K562 (cell line): ENCODE data around the gene SPRR3. TPM values are rescaled to one million over a fixed set of nuclear protein-coding genes. Genes with fewer than 3 reads are reported as not detected.

ENCODE experiments used
- ATAC-seq: fragments of 200-7000 bp; cut with Tn5 transposase; 3 replicates; pipeline ENCODE4 v1.9.1; 2020; ENCODE audit warnings: moderate library complexity
- BruUV-seq: library from RNA; stranded (reverse); fragments of 400-500 nt; replicated peaks from 2 replicates; lab custom pipeline; 2021; lab: Mats Ljungman, UMichigan
- CTCF ChIA-PET: fragments of 300-600 bp; formaldehyde crosslinking; extraction: SDS; loops from one replicate; lab custom pipeline; 2021; ENCODE audit warnings: low intra/inter-chr PET ratio; lab: Yijun Ruan, JAX
- POLR2A ChIA-PET: fragments of 300-600, 350-650 bp; sonication (Branson Sonifier 250); formaldehyde crosslinking; extraction: SDS; loops from one replicate; lab custom pipeline; 2021; ENCODE audit warnings: antibody characterized with exemption, inconsistent platforms; lab: Yijun Ruan, JAX
- DNase-seq, 4 experiments: peaks; one replicate each; pipeline versions ENCODE4 v3.0.0 to v3.0.0-alpha.2; 2011 to 2018; ENCODE audit warnings: low spot score in 3 of 4, mixed read lengths in 3 of 4; ENCODE audit errors: extremely low read depth in 1 of 4
- FAIRE-seq: peaks from 2 replicates; lab custom pipeline; 2011; peaks lifted over from hg19 to GRCh38; lab: Jason Lieb, UNC
- H2AFZ ChIP-seq: 2 replicates; pipeline ENCODE4 v1.6.0; 2011; ENCODE audit warnings: low read depth, low read length, control low read depth, inconsistent platforms
- H3K27ac ChIP-seq: fragments of 200-600 bp; 3 replicates; pipeline ENCODE4 v1.8.0; 2011; ENCODE audit warnings: low read depth, mild to moderate bottlenecking, control low read depth, inconsistent platforms, low read length, moderate library complexity, mixed read lengths; ENCODE audit errors: extremely low read depth
- H3K27me3 ChIP-seq, 2 experiments: fragments of 300-600 bp in 1 of 2; 2 replicates in 1 of 2; 3 replicates in 1 of 2; pipeline versions ENCODE4 v1.6.0 to v1.8.0; 2011; ENCODE audit warnings: inconsistent platforms in 2 of 2, low read length in 2 of 2, mild to moderate bottlenecking in 1 of 2, mixed read lengths in 1 of 2, moderate library complexity in 1 of 2; ENCODE audit not compliant: control insufficient read depth in 2 of 2, insufficient read depth in 2 of 2
- H3K36me3 ChIP-seq: fragments of 300-600 bp; 3 replicates; pipeline ENCODE4 v1.8.0; 2011; ENCODE audit warnings: mild to moderate bottlenecking, low read length, inconsistent platforms; ENCODE audit not compliant: control insufficient read depth, insufficient read depth
- H3K4me1 ChIP-seq, 2 experiments: fragments of 200-600 bp in 1 of 2; replicated peaks in 1 of 2; 2 replicates in 1 of 2; 3 replicates in 1 of 2; pipeline versions ENCODE4 v1.5.1 to v1.8.0; 2011; ENCODE audit warnings: inconsistent platforms in 2 of 2, low read length in 2 of 2, mild to moderate bottlenecking in 1 of 2, mixed read lengths in 1 of 2, moderate library complexity in 1 of 2; ENCODE audit not compliant: control insufficient read depth in 2 of 2, insufficient read depth in 2 of 2
- H3K4me2 ChIP-seq: 2 replicates; pipeline ENCODE4 v1.6.1; 2011; ENCODE audit warnings: low read length, control low read depth, inconsistent platforms, mixed read lengths; ENCODE audit not compliant: insufficient read depth
- H3K4me3 ChIP-seq: fragments of 200-600 bp; sonication (generic), shearing (Covaris generic); 2 replicates; pipeline ENCODE4 v1.5.1; 2016; ENCODE audit warnings: control low read depth, inconsistent platforms
- H3K79me2 ChIP-seq: fragments of 200-600 bp; 3 replicates; pipeline ENCODE4 v1.8.0; 2011; ENCODE audit warnings: low read length, inconsistent platforms; ENCODE audit not compliant: control insufficient read depth, insufficient read depth
- H3K9ac ChIP-seq, 2 experiments: 2 replicates each; pipeline versions ENCODE4 v1.6.0 to v1.6.1; 2011; ENCODE audit warnings: low read depth in 2 of 2, low read length in 2 of 2, control low read depth in 1 of 2, inconsistent platforms in 1 of 2, mild to moderate bottlenecking in 1 of 2, mixed read lengths in 1 of 2; ENCODE audit not compliant: insufficient read depth in 1 of 2
- H3K9me1 ChIP-seq: one replicate; pipeline ENCODE4 v1.6.0; 2011; ENCODE audit warnings: inconsistent platforms, mild to moderate bottlenecking, low read length, moderate library complexity; ENCODE audit not compliant: control insufficient read depth, insufficient read depth
- H3K9me3 ChIP-seq: replicated peaks from 2 replicates; pipeline ENCODE4 v1.5.1; 2011; ENCODE audit warnings: low read depth, low read length, inconsistent platforms; ENCODE audit not compliant: control insufficient read depth, insufficient read depth
- H4K20me1 ChIP-seq: replicated peaks from 2 replicates; pipeline ENCODE4 v1.6.1; 2011; ENCODE audit warnings: low read length, inconsistent platforms, mixed read lengths; ENCODE audit not compliant: control insufficient read depth, insufficient read depth
- CHCHD3 ChIP-seq: fragments of 250-450 bp; sonication (Bioruptor Pico); IDR thresholded peaks from 2 replicates; pipeline ENCODE4 v2.1.2; 2022; ENCODE audit warnings: mild to moderate bottlenecking
- FOXA3 ChIP-seq, 2 experiments: fragments of 450-650 bp in 1 of 2; sonication (generic) in 1 of 2; formaldehyde crosslinking; IDR thresholded peaks in 1 of 2; conservative IDR thresholded peaks in 1 of 2; 2 replicates each; pipeline versions ENCODE4 v1.4.0 to v1.8.0; 2020 to 2022; ENCODE audit warnings: mild to moderate bottlenecking in 2 of 2, missing genetic modification reagents in 1 of 2
- POLR2AphosphoS5 ChIP-seq: IDR thresholded peaks from 2 replicates; pipeline ENCODE4 v1.6.1; 2011; ENCODE audit warnings: mild to moderate bottlenecking, low read depth, low read length, moderate library complexity; ENCODE audit not compliant: control insufficient read depth, insufficient read depth
- PRPF4 ChIP-seq: fragments of 200-400 bp; formaldehyde crosslinking; IDR thresholded peaks from one replicate; pipeline ENCODE4 v1.6.1; 2017; ENCODE audit warnings: low read length, low read depth, mild to moderate bottlenecking; ENCODE audit not compliant: insufficient read depth, poor library complexity, severe bottlenecking
- STAT5B ChIP-seq: fragments of 250-450 bp; sonication (Bioruptor Pico); IDR thresholded peaks from 2 replicates; pipeline ENCODE4 v1.8.0; 2021; ENCODE audit warnings: mild to moderate bottlenecking, inconsistent platforms
- TFAM ChIP-seq: fragments of 250-450 bp; sonication (Bioruptor Pico); conservative IDR thresholded peaks from 2 replicates; pipeline ENCODE4 v1.5.0; 2021; ENCODE audit warnings: mild to moderate bottlenecking, moderate library complexity
- TRIM28 ChIP-seq: fragments of 450-650 bp; IDR thresholded peaks from 2 replicates; pipeline ENCODE4 v1.6.1; 2017
- ZNF124 ChIP-seq: sonication (generic); formaldehyde crosslinking; IDR thresholded peaks from 2 replicates; pipeline ENCODE4 v1.8.1; 2022; ENCODE audit warnings: missing genetic modification reagents
- ZNF175 ChIP-seq: fragments of 200-800 bp; sonication (Bioruptor generic); IDR thresholded peaks from 2 replicates; pipeline ENCODE4 v1.6.1; 2016; ENCODE audit warnings: low read depth, mild to moderate bottlenecking, missing genetic modification characterization, missing compliant biosample characterization
- WGBS: fragments of 100-300 bp; shearing (Covaris generic); methylation state at CpG from one replicate; pipeline ENCODE4 v1.1.6; 2016; ENCODE audit warnings: low coverage, mixed read lengths; ENCODE audit not compliant: insufficient coverage; ENCODE audit errors: missing lambda C conversion rate; 5-methylcytosine and 5-hydroxymethylcytosine counted together
- in situ Hi-C: fragments of 300-500 bp; cut with MboI; formaldehyde crosslinking; loops from 4 replicates; pipeline ENCODE4 v1.15.0; 2018; ENCODE audit warnings: inconsistent platforms, mixed read lengths
- intact Hi-C: fragments of 100-400 bp; cut with micrococcal nuclease; formaldehyde crosslinking; loops from 2 replicates; pipeline ENCODE4 v1.14.2; 2022
- polyA plus RNA-seq, 8 experiments: library from polyadenylated mRNA; depleted of rRNA in 4 of 8; stranded (reverse) in 5 of 8; unstranded in 3 of 8; fragments of >200 nt; fragmentation: Nextera tagmentation in 2 of 8; fragmentation: Illumina TruSeq in 1 of 8; extraction: Ambion mirVana in 2 of 8; extraction: Trizol in 1 of 8; gene quantifications; 2 replicates each; pipeline versions ENCODE4 v1.2.1 to v1.2.3, GENCODE V29; 2011 to 2014; ENCODE audit warnings: inconsistent platforms in 1 of 8, missing spikeins in 1 of 8
- total RNA-seq, 7 experiments: library from RNA; depleted of rRNA in 6 of 7; stranded (reverse); fragments of >200 nt in 6 of 7; fragmentation: Illumina TruSeq in 2 of 7; extraction: Trizol in 2 of 7; gene quantifications; 2 replicates each; pipeline versions ENCODE4 v1.2.1 to v1.2.3, GENCODE V29; 2011 to 2021; ENCODE audit warnings: low replicate concordance in 1 of 7
- TF ChIP-seq, protein P1 (sequence below): fragments of 450-650 bp; formaldehyde crosslinking; IDR thresholded peaks from 2 replicates; pipeline ENCODE4 v1.4.0; 2020; ENCODE audit warnings: mild to moderate bottlenecking

Gene SPRR3
- total and polyA plus RNA-seq, 9 of the 15 experiments (the other 6 are each of a cell fraction or from before 2014, with no cell fraction given), result not detected

DNA sequence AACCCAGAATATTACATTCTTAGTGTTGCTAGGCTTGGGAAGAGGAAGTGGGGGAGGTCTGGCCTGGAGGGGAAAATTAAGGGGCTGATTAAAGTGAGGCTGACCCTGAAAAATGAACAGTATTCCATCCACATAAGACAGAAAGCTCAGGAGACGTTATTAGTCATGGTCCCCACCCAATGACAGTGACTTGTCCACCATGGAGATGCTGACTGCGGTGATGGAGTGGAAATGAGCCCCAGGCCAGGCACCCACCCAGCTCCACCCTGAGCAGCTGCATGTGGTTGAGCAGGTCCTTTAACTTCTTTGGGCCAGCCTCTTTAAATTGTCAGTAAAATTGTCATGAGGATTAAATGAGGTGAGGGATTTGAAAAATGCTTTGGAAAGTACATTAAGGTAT lies 32.5 kb upstream of the SPRR3 start (continued):
- TF ChIP-seq FOXA3 (CRISPR knock-in tag; conservative IDR thresholded peaks at IDR 0.05 in 1 of 2, IDR thresholded peaks at IDR 0.05 in 1 of 2), result no peak

DNA sequence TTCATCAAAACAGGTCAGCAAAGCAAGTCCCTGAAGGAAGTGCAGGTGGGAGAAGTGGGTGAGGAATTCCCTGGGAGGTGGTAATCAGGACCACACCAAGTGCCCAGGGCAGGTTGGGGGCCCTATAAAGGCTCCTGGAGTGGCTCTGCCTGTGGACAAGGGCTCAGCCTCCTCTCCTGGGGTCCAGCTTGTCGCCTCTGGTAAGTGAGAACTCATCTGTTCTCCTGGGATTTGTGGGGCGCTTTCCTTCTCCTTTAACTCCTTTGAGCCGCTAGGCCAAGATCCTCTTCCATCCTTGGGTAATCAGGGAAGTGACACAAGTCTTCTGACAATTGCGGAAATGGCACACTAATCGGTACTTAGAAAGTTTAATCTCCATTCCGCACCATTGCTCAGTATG lies 31.1 kb upstream of the SPRR3 start, which contains the start of gene SPRR4:
SPRR4 (plus strand) TSS at position 154 of the 400 bp plus-strand sequence. CDS start 1,243 bp downstream, outside the sequence.
- Histone ChIP-seq H3K79me2 (no peaks in the 10 kb centered on the region), H3K27ac (no peak within 1 kb of the TSS), H3K4me1 (no peaks in the 10 kb centered on the region), H4K20me1 (no peaks in the 10 kb centered on the region), H2AFZ (no peak within 1 kb of the TSS), H3K9ac (no peak within 1 kb of the TSS), H3K27me3 (peaks cover 0 to 8% of the 10 kb centered on the region in 2 experiments; a peak in 4 of 5 replicates), H3K4me3 (no peak within 1 kb of the TSS), H3K4me2 (no peak within 1 kb of the TSS)
- intact Hi-C loops (no loop called here), in situ Hi-C loops (loop anchor here (25.0 kb wide), 1 partner anchor 217 kb away; no protein-coding TSS in a partner anchor)
- WGBS, result 4% methylated on average over 5 of the region's 6 CpGs
- DNase-seq, result no peak
- BruUV-seq, result no TSS peak
- ATAC-seq, result no peak
- TF ChIP-seq CHCHD3 (CRISPR knock-in tag) (no peak), ZNF175 (CRISPR knock-in tag) (no peak), POLR2AphosphoS5 (no peak), TFAM (CRISPR knock-in tag) (no peak), PRPF4 (no peak), TRIM28 (no peak), STAT5B (CRISPR knock-in tag) (no peak), ZNF124 (CRISPR knock-in tag) (no peak)
- TF ChIP-seq, protein P1, sequence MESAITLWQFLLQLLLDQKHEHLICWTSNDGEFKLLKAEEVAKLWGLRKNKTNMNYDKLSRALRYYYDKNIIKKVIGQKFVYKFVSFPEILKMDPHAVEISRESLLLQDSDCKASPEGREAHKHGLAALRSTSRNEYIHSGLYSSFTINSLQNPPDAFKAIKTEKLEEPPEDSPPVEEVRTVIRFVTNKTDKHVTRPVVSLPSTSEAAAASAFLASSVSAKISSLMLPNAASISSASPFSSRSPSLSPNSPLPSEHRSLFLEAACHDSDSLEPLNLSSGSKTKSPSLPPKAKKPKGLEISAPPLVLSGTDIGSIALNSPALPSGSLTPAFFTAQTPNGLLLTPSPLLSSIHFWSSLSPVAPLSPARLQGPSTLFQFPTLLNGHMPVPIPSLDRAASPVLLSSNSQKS (CRISPR knock-in tag), result no peak
- TF ChIP-seq, all 486 proteins: peak for 0
- no peak for FAIRE-seq
- no peaks in the 10 kb centered on the region for H3K9me3 ChIP-seq
- no peaks in the 10 kb centered on the region for H3K36me3 ChIP-seq
- CTCF ChIA-PET, result no interaction called here
- H3K9me1 ChIP-seq, result no peaks in the 10 kb centered on the region
- POLR2A ChIA-PET, result interaction anchor here (0.8 kb wide), 1 partner anchor 311 kb away, joined by 3 read pairs; no protein-coding TSS in a partner anchor
